ENCODE data around the gene MAT2B.

The MAT2B gene

DNA sequence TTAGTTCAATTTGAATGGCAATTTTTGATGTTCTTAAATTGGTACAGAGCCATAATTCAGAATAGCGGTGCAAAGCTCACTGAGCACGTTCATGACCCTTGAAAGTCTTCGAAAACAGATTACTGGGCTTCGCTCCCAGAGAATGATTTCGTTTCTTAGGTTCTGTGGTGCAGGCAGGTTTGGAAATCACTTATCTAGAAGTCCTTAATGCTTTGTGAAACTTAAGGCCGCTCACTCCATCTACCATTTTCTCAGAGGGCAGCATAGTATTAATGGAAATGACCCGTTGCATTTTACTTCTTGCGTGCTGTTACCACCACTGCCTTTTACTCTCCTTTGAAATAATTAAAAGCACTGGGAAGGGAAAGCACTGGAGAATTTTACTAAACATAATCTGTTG, 2.9 kb upstream of the MAT2B start:
- peak overlapping the region; percentile 68 to 69 for H3K4me3 ChIP-seq (replicated peaks in 1 of 2; ENCODE audit: low read depth in 2 of 2, low read length in 2 of 2)
- TF ChIP-seq CTCF (IDR thresholded peaks at IDR 0.05; ENCODE audit: low read depth, low read length): no peak
- peak; percentile 12 to 29 for DNase-seq (ENCODE audit: low read depth in 2 of 2)

DNA sequence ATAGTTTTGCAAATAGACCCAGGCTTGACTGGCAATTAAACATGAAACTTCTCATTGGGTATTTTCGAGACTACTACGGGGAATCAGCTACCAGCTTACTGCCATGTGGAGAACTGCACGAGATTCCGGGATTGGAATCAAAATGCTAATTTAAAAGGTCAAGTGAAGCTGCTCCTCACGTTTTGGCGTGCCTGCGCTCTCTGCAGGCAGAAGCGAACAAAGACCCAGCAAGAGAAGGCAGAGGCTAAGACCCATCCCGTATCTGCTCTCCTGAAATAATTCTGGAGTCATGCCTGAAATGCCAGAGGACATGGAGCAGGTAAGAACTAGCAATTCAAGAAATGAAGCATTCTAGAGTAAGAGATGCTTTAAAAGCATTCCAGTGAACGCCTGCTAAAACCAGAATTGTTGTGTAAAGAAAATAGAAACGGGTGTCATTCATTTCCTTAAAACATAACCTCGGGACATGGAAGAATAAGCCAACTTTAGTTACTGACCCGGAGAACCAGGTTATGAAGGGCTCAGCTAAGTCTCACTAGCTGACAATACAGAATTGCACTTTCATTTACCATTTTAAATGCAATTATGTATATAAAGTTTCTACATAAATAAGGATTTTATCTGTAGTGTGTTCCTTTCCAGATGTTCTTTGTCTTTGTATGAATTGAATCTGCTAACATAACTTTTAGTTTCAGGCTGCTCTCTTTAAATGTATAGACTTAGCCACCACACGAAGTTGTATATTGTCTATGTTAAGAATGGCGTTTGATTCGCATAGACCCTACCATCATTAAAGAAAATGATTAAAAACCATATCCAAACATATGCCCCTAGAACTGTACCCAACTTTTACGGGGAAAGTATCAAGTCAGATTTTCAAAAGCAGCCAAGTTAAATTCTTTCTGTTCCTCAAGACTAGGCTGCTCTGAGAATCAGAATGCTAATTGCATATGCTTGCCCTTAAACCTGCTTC, 2.0 kb upstream of the MAT2B start:
- TF ChIP-seq CTCF (IDR thresholded peaks at IDR 0.05; ENCODE audit: low read depth, low read length): peak; percentile 37
- peak; percentile 75 to 90 for DNase-seq (ENCODE audit: low read depth in 2 of 2)
- peak overlapping the region; percentile 68 to 69 for H3K4me3 ChIP-seq (replicated peaks in 1 of 2; ENCODE audit: low read depth in 2 of 2, low read length in 2 of 2)

GRCh38 chr5:163504079-163504931, 1.1 kb upstream of the MAT2B start:
- TF ChIP-seq CTCF (IDR thresholded peaks at IDR 0.05; ENCODE audit: low read depth, low read length): no peak
- H3K4me3 ChIP-seq (replicated peaks in 1 of 2; ENCODE audit: low read depth in 2 of 2, low read length in 2 of 2): peak overlapping the region; percentile 68 to 69
- peak; percentile 68 to 70 for DNase-seq (ENCODE audit: low read depth in 2 of 2)

DNA sequence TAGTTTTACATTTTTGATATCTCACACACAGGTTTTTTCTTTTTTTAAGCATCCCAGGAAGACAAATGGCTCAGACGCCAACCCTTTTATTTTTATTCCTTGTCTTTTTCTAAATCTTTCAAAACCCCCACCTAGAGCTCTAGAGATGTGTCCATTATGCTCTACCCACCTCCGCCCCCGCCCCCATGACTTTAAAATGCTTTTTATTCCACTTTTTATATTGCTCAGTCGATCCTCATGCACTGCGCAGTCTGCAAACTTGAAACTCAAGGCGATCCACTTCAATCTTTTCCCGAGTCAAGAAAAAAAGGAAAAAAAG, 411 bp upstream of the MAT2B start:
- DNase-seq (ENCODE audit: low read depth in 2 of 2): no peak
- no peak for TF ChIP-seq CTCF (IDR thresholded peaks at IDR 0.05; ENCODE audit: low read depth, low read length)
- peak overlapping the region; percentile 68 to 69 for H3K4me3 ChIP-seq (replicated peaks in 1 of 2; ENCODE audit: low read depth in 2 of 2, low read length in 2 of 2)

- peak overlapping the region; percentile 68 to 69 for H3K4me3 ChIP-seq (replicated peaks in 1 of 2; ENCODE audit: low read depth in 2 of 2, low read length in 2 of 2)
- DNase-seq (ENCODE audit: low read depth in 2 of 2): no peak
- TF ChIP-seq CTCF (IDR thresholded peaks at IDR 0.05; ENCODE audit: low read depth, low read length): no peak
These were observed 657 bp downstream of the MAT2B start for GRCh38 chr5:163506095-163506457.

DNA sequence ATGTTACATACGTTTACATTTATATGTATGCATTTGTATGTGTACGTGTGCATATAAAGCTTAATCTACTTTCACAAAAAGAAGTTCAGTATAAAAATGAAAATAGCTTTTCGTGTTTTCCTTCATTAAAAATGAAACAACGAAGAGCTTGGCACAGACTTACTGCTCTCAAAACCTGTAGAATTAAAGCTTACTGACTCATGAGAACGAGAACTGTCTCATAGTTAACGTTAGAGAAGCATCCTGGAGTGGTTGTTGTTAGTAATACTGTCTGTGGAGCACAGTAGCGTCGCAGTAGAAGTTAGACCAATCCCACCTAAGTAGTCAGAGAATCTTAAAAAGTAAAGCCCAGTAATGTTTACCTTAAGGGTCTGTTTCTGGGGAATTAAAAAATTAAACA, 1.3 kb downstream of the MAT2B start:
- peak; percentile 31 to 71 for DNase-seq (ENCODE audit: low read depth in 2 of 2)
- H3K4me3 ChIP-seq (replicated peaks in 1 of 2; ENCODE audit: low read depth in 2 of 2, low read length in 2 of 2): peak overlapping the region; percentile 68 to 69
- no peak for TF ChIP-seq CTCF (IDR thresholded peaks at IDR 0.05; ENCODE audit: low read depth, low read length)

Measured in cardiac fibroblast (primary cell).